ENCODE results near the gene TSPAN9. TPM values are rescaled to one million over a fixed set of nuclear protein-coding genes. Genes with fewer than 3 reads are reported as not detected.

TSPAN9 gene
- total RNA-seq, 1 donor from 2014 or later = 31.7 TPM

DNA sequence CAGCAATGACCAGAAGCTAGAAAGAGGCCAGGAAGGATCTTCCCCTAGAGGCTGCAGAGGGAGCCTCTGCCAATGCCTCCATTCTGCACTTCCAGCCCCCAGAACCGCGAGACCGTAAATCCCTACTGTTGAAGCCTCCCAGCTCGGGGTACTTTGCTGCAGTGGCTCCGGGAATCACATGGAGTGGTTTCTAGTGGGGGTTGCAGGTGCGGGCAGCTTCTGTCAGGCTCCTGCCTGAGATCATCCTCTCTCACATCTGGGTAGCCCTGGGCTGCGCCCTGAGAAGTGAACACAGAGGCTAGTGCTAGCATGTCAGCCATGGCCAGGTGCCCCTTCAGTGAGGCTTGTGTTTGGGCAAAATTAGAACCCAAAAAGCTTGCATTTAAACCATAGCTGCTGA is 67.3 kb downstream of the TSPAN9 start:
- Mint-ChIP-seq H3K4me1 (ENCODE audit: unreplicated experiment) (peaks cover 24% of the 10 kb centered on the region), H3K27ac (no peak overlapping the region), H3K36me3 (peaks cover 4% of the 10 kb centered on the region), H3K4me3 (no peak overlapping the region), H3K27me3 (peaks cover 17% of the 10 kb centered on the region), H3K9me3 (no peaks in the 10 kb centered on the region)
- DNase-seq (ENCODE audit: extremely low spot score, unreplicated experiment) = no peak
- TF ChIP-seq, protein P1, sequence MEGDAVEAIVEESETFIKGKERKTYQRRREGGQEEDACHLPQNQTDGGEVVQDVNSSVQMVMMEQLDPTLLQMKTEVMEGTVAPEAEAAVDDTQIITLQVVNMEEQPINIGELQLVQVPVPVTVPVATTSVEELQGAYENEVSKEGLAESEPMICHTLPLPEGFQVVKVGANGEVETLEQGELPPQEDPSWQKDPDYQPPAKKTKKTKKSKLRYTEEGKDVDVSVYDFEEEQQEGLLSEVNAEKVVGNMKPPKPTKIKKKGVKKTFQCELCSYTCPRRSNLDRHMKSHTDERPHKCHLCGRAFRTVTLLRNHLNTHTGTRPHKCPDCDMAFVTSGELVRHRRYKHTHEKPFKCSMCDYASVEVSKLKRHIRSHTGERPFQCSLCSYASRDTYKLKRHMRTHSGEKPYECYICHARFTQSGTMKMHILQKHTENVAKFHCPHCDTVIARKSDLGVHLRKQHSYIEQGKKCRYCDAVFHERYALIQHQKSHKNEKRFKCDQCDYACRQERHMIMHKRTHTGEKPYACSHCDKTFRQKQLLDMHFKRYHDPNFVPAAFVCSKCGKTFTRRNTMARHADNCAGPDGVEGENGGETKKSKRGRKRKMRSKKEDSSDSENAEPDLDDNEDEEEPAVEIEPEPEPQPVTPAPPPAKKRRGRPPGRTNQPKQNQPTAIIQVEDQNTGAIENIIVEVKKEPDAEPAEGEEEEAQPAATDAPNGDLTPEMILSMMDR (conservative IDR thresholded peaks at IDR 0.05) = no peak

DNA sequence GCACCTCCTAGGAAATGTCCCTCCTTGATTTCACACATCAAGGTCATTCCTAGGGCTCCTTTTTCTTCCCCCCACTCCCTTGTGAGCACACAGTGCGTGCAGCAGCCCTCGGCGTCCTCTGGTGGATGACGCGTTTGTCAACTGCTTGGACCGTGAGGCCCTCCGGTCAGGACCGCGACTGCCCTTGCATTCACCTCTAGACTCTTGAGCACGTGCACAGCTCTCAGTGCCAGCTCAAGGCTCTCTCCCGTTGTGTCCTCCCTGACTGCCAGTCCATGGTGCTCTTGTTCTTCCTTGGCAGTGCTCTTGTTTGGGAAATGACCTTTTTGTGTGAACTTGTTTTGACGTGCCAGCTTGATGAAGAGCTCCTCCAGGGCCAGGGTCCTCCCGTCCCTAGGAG is 67.9 kb downstream of the TSPAN9 start:
- Mint-ChIP-seq H3K4me1 (ENCODE audit: unreplicated experiment) (peaks cover 22% of the 10 kb centered on the region), H3K4me3 (no peak overlapping the region), H3K36me3 (peaks cover 4% of the 10 kb centered on the region), H3K9me3 (no peaks in the 10 kb centered on the region), H3K27me3 (peaks cover 17% of the 10 kb centered on the region), H3K27ac (no peak overlapping the region)
- TF ChIP-seq, protein P1 (conservative IDR thresholded peaks at IDR 0.05) = no peak
- DNase-seq (ENCODE audit: extremely low spot score, unreplicated experiment) = no peak

DNA sequence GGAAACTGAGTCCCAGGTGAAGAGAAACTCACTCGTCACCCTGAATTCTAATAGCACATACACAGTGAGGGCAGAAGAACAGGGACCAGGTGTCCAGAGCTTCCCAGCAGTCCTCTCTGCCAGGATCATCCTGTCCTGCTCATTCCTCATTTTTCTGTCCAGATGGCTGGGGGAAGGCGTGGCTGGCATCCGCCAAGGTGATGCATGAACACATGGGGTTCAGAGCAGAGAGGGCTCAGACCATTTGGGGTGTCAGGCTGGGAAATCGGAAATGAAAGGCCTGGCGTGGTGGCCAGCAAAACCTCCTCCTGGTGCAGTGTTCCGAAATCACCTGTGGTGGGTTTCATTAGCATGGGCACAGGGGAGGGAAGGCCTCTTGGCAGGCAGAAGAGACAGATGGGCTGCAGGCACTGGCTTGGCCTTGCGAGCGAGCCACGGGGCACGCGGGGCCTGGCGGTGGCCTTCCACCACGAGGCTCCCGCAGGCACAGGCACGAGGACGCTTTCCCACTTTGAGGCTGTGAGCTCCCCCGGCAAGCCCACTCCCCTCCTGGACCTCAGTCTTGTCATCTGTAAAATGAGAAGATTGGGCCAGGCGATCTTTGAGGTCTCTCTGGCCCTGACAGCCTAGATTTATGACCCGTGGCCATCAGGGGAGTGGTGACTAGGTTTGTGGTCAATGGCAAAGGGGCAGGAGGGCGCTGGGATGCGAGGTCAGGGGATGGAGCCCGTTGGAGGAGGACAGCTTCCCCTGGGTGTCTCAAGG is 68.5 kb downstream of the TSPAN9 start:
- Mint-ChIP-seq H3K4me3 (no peak overlapping the region), H3K36me3 (peaks cover 4% of the 10 kb centered on the region), H3K27ac (no peak overlapping the region), H3K4me1 (ENCODE audit: unreplicated experiment) (peaks cover 23% of the 10 kb centered on the region), H3K9me3 (no peaks in the 10 kb centered on the region), H3K27me3 (peaks cover 11% of the 10 kb centered on the region)
- DNase-seq (ENCODE audit: extremely low spot score, unreplicated experiment) = no peak
- TF ChIP-seq, protein P1 (conservative IDR thresholded peaks at IDR 0.05) = no peak

DNA sequence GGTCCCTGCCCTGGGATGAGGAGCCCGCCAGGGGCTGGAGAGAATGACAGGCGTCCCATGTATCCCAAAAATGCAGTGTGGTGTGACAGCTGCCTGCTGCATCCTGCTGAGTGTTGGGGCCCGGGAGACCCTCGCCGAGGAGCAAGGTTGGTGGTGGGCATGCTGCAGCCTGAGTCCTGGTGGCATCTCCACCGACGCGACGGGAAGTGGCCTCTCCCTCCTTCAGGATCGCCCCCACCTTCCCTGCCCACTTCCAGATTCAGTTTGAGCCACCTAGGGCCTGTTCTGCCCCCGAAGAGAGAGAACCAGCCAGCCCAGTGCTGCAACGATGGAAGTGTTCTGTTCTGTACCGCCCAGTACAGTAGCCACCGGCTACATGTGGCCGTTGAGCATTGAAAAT is 70.1 kb downstream of the TSPAN9 start:
- TF ChIP-seq, protein P1 (conservative IDR thresholded peaks at IDR 0.05) = no peak
- DNase-seq (ENCODE audit: extremely low spot score, unreplicated experiment) = no peak
- no peak overlapping the region for H3K27ac Mint-ChIP-seq
- H3K9me3 Mint-ChIP-seq = no peaks in the 10 kb centered on the region
- peaks cover 4% of the 10 kb centered on the region for H3K36me3 Mint-ChIP-seq
- H3K4me1 Mint-ChIP-seq (ENCODE audit: unreplicated experiment) = peaks cover 28% of the 10 kb centered on the region
- peaks cover 15% of the 10 kb centered on the region for H3K27me3 Mint-ChIP-seq
- H3K4me3 Mint-ChIP-seq = no peak overlapping the region

DNA sequence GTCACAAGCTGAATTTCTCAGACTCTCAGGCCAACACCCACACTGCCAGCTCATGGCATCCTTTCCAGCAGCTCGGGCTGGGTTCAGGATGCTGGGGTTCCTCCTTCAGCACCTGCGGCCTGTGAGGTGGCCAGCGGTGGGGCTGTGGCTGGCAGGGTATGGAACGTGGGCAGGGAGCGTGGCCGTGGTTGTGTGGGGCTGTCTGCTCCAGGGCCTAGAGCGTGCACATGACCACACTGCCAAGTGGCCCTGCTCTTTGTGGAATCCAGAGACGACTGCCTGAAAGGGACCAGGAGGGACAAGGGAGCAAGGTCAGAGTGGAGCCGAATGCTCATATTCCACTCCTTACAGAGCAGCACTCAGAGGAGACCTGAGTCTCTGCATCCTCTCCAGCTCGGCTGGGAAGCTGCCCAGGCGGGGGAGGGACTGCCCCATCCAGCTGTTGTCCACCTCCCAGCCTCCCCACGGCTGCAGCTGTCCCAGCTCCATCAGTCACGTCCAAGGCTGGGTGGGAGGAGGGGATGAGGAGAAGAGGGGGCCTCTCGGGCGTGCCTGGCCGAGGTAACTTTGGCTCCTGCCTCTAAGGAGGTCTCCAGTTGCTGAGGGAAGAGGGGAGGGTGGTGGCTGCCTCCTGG is 71.3 kb downstream of the TSPAN9 start:
- H3K36me3 Mint-ChIP-seq = peaks cover 4% of the 10 kb centered on the region
- no peak for DNase-seq (ENCODE audit: extremely low spot score, unreplicated experiment)
- H3K9me3 Mint-ChIP-seq = no peaks in the 10 kb centered on the region
- no peak overlapping the region for H3K4me3 Mint-ChIP-seq
- TF ChIP-seq, protein P1 (conservative IDR thresholded peaks at IDR 0.05) = no peak
- no peak overlapping the region for H3K27ac Mint-ChIP-seq
- H3K4me1 Mint-ChIP-seq (ENCODE audit: unreplicated experiment) = peaks cover 28% of the 10 kb centered on the region
- H3K27me3 Mint-ChIP-seq = peaks cover 15% of the 10 kb centered on the region

Data from type B pancreatic cell (in vitro differentiated cells).